GM12872 (cell line): ENCODE measurements around the gene FADS1.

ENCODE experiments used
- CTCF ChIP-seq: IDR thresholded peaks from 3 replicates; pipeline ENCODE4 v1.5.1; 2011; ENCODE audit warnings: low read depth, mild to moderate bottlenecking, low read length, moderate library complexity; ENCODE audit not compliant: insufficient read depth

FADS1 gene

DNA sequence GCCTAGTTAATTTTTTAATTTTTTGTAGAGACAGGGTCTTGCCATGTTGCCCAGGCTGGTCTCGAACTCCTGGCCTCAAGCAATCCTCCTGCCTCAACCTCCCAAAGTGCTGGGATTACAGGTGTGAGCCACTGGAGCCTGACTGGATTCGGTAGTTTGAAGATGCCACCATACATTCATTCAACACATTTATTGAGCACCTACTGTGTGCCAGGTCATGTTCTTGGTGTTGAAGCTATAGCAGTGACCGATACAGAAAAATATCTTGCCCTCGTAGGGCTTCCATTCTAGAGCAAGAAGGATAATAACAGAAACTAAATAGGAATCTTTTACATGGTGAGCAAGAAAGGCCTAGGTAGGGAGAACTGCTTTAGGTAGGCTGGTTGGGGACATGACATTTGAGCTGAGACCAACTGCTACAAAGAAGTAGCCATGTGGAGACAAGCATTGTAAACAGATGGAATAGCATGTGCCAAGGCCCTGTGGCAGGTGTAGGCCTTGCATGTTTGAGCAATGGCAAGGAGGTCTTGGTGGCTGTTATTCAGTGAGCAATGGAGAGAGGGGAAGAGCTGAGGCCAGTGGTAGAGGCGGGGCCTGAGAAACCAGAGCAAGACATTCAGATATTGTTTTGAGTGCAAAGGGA lies 66.1 kb downstream of the FADS1 start:
- TF ChIP-seq CTCF: no peak
